Stimulated activated CD8-positive, alpha-beta memory T cell treated with anti-CD3 and anti-CD28 coated beads, Interleukin-7, amount 100 ng/mL, for 24 hours (primary cell): Measurements from ENCODE around the gene ABCC1.
A peak's percentile ranks its signal among the peaks of the same experiment; 100 is the strongest.

Experiments used
- DNase-seq: peaks from one replicate; pipeline ENCODE4 v3.0.0-alpha.2; 2020; ENCODE audit warnings: low read depth

The ABCC1 gene

GRCh38 chr16:16021646-16021987 lies 72.2 kb downstream of the ABCC1 start:
- DNase-seq = no peak

DNA sequence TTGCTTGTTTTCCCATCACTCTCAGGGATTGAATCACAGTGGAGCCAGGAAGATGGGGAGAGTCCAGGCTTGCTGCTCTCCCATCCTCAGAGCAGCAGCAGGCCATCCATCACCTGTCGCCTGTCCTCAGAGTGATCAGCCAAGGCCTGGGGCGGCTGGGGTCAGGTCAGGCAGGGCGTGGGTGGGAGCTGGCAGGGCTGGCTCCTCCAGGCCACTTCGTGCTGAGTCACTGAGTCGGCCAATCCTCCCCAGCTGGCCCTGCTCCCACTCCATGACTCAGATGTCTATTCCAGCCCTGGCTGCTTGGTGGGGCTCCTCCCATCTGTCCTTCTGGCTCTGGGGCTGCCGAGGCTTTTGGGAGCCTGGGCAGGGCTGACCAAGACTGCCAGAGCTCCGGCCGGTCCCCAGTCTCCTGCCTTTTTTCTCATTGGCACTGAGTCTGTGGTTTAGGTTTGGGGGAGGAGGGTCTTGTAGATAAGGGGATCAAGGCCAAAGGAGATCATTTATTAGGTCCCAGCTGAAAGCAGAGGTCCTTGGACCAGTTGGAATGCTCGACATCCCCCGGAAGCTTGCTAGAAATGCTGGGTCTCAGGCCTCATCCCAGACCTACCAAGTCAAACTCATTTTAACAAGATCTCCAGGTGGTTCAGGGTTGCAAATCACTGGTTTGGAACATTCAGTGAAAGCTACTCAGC lies 72.7 kb downstream of the ABCC1 start:
- DNase-seq = no peak

DNA sequence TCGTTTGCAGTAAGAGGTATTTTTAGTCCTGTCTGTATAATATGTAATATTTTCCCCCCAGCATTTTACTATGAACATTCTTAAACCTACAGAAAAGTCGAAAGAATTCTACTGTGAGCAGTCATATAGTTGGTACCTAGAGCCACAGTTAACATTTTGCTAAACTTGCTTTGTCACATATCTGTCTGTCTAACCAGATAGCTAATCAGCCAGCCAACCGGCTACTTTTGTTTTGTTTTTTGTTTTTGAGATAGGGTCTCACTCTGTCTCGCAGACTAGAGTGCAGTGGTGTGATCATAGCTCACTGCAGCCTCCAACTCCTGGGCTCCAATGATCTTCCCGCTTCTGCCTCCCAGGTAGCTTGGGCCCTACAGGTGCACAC lies 73.3 kb downstream of the ABCC1 start:
- no peak for DNase-seq

DNA sequence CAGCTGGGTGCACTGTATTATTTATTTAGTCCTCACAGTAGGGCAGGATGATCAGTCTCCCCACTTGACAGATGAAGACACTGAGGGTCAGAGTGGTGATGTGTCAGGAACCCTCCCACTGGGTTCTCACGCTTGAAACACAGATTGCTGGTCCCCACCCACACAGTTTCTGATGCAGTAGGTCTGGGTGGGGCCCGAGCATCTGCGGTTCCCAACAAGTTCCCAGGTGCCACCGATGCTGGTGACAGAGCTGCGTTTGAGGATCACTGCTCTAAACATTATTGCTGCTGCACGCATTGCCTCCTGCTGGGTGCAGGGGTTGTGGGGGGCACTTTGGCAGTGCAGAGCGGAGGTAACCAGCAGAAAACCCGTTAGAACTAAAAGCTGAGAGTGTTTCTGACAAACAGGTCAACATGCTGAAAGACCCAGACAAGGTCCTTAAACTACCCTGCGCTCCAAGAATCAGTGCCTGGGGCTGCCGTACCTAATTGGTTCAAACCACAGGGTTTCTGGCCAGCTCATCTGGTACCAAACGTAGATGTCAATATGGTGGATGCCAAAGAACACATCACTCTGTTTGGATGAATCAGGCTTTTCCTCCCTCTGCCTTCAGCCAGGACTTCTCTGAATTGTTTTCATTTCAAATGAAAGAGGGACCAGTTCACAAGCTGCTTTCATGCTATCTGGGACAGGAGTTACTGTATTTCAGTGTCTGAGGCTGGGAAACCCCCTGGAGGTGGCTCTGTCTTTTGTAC lies 76.0 kb downstream of the ABCC1 start:
- DNase-seq = peak; percentile 12

DNA sequence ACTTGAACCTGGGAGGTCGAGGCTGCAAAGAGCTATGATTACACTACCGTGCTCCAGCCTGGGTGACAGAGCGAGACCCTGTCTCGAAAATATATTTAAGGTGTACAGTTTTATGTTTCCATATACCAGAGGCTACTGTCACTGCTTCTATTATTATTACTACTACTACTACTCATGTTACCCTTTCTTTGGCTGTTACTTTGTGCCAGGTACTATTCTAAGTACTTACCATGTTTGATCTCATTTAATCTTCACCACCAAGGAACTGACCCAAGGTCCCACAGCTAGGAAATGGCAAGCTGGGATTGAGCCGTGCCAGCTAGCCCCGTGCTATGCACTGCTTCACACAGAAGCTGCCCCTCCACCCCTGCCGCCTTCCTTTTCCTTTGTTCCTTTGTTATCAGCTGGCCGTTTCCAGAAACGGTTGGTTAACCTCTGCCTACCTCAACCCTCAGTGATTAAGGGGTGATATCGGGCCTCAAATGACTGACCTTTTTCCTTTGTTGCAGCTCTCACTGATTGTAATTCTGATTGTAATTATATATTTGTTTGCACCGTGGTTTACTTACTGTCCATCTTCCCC lies 78.4 kb downstream of the ABCC1 start:
- no peak for DNase-seq

GRCh38 chr16:16028311-16028999 lies 79.0 kb downstream of the ABCC1 start:
- DNase-seq = no peak

GRCh38 chr16:16029431-16030011 lies 80.1 kb downstream of the ABCC1 start:
- DNase-seq = no peak

DNA sequence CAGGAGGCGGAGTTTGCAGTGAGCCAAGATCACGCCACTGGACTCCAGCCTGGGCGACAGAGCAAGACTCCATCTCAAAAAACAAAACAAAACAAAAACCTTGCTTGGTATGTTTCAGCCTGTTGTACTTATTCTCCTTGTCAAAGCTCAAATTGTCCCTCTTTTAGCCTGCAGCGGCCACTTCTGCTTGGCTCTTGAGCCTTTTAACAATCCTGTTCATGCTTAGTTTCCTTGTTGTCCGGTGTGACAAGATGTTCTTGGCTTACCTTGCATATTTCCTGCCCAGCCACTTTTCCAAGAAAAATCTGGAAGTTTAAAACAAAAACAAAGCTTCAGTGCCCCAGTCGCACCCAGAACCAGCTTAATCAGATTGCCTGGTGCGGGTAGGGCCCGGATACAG lies 81.0 kb downstream of the ABCC1 start:
- no peak for DNase-seq

DNA sequence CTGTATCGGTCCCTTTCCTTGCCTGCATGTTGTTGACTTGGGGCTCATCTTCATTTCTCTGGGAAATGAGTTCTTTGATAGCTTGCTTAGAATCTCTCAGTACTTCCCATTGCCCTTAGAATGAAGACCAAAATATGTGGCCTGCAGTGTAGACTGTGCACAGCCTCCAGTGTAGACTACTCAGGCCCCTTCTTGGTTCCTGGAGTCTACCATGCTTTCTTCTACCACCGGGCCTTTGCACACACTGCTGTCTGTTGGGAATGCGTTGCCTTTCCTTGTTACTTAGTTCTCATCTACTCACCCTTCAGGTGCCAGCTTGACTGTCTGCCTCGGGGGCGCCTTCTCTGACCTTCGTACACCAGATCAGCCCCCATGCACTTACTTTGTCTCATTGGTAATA lies 82.0 kb downstream of the ABCC1 start:
- DNase-seq = no peak

DNA sequence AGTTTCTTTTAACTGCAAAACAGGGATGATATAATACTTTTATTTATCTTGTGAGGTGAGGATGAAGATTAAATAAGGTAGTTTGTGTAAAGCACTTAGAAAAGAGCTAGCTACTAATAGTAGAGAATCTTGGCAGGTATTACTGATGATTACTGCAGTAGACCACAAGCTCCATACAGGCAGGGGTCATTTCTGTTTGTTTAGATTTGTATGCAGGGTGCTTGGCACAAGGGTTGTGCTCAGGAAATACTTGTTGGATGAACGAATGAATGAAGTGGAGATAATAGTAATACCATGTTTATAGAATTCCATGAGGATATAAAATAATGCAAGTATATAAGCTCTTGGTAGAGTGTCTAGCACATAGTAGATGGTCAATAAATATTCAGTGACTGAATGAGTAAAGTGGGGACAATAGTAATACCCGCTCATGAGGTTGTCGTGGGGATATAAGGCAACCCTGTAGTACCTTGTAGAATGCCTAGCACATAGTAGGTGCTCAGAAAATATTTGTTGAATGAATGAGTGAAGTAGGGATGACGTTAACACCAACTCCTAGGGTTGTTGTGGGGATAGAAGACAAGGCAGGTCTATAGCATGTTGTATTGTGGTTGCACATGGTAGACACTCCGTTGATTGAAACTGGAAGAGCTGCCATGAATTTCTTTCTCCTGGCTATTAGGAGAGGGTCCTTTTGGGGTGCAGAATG lies 83.0 kb downstream of the ABCC1 start:
- DNase-seq = no peak

DNA sequence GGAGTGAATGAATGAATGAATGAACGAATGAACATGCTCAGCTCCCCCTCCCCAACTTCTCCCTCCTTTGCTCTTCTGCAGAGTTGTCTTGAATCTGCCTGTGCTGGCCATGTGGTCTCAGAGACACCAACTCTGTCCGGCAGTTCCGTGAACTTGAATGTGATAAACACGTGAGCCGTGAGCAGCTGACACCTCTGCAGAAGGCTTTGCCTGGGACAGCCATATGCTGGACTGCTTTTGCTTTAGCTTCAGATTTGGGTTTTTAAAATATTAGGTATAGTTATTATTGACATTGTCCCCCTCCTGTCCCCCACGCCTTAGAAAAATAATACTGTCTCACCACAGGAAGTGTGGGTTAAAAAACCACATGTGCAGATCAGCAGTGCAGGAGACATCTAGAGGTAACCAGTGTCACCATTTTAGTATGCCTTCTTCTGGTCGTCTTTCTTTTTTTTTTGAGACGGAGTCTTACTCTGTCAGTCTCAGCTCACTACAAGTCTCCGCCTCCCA lies 83.8 kb downstream of the ABCC1 start:
- DNase-seq = no peak

DNA sequence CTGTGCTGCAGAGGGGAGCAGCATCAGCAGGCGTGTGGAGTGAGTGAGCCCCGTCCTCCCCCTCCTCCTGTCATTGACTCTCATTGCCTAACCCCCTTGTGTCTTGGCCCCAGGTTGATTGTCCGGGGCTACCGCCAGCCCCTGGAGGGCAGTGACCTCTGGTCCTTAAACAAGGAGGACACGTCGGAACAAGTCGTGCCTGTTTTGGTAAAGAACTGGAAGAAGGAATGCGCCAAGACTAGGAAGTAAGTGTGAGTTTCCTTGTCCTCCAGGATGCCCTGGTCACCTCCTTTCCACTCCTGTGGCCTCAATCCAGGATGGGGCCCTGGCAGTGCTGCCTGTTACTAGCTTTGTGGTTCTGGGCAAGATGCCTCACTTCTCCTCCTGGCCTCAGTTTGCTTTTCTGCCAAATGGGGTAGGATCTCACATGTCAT lies 87.0 kb downstream of the ABCC1 start:
- DNase-seq = no peak

- DNase-seq = no peak
These were observed 88.1 kb downstream of the ABCC1 start for GRCh38 chr16:16037521-16037920.

GRCh38 chr16:16037970-16038369 lies 88.6 kb downstream of the ABCC1 start:
- no peak for DNase-seq

DNA sequence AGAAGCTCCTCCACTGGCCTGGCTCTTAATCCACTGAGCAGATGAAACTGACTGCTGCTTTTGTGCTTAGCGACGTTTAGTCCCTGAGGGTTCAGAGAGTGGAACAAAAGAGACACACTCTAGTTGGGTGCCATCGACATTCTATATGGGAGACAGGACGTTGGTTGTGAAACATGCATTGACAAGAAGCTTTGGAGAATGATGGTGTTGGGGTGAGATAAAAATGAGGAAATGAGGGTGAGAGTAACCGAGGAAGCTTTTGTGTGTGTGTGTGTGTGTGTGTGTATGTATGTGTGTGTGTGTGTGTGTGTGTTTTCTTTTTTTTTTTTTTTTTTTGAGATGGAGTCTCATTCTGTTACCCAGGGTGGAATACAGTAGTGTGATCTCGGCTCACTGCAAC lies 89.5 kb downstream of the ABCC1 start:
- DNase-seq = no peak

DNA sequence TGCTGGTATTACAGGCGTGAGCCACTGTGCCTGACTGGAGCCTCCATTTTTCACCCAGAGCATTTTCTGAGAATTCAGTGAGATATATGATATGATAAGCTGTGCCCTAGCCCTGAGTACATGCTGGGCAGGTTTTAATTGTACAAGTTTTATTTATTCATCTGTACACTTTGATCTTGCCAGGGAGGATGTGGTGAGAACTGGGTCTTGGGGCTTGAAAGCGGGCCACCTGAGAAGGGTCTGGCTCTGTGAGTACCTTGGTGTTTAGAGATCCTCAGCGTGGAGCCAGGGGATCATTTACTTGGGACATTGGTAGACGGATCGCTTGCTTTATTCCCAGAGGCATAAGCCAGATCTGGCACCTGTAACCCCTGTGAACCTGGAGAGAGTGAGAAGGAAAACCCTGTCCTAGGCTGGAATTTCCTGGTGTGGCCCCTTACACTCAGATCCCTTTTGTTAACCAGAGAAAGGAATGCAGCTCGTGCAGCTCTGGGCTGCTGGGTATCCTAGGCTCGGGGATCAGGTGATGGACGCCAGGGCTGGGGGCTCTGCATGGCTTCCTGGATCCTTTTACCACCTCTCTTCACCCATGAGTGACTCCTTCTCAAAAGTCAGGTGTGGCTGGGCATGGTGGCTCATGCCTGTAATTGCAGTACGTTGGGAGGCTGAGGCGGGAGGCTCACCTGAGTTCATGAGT lies 91.9 kb downstream of the ABCC1 start:
- DNase-seq = no peak

GRCh38 chr16:16042076-16042475 lies 92.7 kb downstream of the ABCC1 start:
- no peak for DNase-seq

DNA sequence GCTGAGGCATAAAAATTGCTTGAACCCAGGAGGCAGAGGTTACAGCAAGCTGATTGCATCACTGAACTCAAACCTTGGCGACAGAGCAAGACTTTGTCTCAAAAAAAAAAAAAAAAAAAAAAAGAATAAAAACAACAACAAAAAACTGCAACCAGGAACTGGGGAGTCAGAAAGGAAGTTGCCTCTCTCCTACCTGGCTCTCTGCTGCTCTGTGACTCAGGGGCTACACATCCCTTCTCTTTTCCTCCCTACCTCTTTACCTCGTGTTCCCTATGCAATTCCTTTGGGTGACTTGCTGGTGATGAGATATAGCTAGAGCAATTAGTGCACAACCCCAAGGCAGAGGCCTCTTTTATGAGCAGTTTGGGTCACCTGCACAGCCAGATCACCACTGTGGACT lies 95.9 kb downstream of the ABCC1 start:
- no peak for DNase-seq

GRCh38 chr16:16045879-16046278 lies 96.5 kb downstream of the ABCC1 start:
- DNase-seq = no peak

GRCh38 chr16:16047761-16048160 lies 98.3 kb downstream of the ABCC1 start:
- DNase-seq = no peak
